ENCODE measurements around the gene CFAP410.

- TF ChIP-seq CEBPB (IDR thresholded peaks at IDR 0.05) (no peak), CREB1 (IDR thresholded peaks at IDR 0.05; ENCODE audit: low read depth) (no peak), NFIC (IDR thresholded peaks at IDR 0.05) (no peak), ZBTB7A (IDR thresholded peaks at IDR 0.05; ENCODE audit: low read depth) (peak; percentile 63; the same call in 1 of the 2 replicates), TAF1 (IDR thresholded peaks at IDR 0.05; ENCODE audit: low read depth) (no peak), RAD21 (IDR thresholded peaks at IDR 0.05; ENCODE audit: low read depth) (no peak), EP300 (IDR thresholded peaks at IDR 0.05; ENCODE audit: borderline replicate concordance) (no peak), YY1 (IDR thresholded peaks at IDR 0.05; ENCODE audit: low read depth) (no peak)
- TF ChIP-seq, protein P1, sequence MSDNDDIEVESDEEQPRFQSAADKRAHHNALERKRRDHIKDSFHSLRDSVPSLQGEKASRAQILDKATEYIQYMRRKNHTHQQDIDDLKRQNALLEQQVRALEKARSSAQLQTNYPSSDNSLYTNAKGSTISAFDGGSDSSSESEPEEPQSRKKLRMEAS (IDR thresholded peaks at IDR 0.05) = no peak
- TF ChIP-seq, protein P2, sequence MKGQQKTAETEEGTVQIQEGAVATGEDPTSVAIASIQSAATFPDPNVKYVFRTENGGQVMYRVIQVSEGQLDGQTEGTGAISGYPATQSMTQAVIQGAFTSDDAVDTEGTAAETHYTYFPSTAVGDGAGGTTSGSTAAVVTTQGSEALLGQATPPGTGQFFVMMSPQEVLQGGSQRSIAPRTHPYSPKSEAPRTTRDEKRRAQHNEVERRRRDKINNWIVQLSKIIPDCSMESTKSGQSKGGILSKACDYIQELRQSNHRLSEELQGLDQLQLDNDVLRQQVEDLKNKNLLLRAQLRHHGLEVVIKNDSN (IDR thresholded peaks at IDR 0.05) = no peak
Observed at GRCh38 chr21:44295646-44296045, 43.5 kb downstream of the CFAP410 start.
